GM19193 (cell line): ENCODE data around the gene ZNF398.

Experiments used
- POLR2A ChIP-seq: IDR thresholded peaks from 4 replicates; pipeline ENCODE4 v1.6.1; 2011; ENCODE audit not compliant: insufficient read depth, insufficient read length; ENCODE audit errors: extremely low read depth

Gene ZNF398

DNA sequence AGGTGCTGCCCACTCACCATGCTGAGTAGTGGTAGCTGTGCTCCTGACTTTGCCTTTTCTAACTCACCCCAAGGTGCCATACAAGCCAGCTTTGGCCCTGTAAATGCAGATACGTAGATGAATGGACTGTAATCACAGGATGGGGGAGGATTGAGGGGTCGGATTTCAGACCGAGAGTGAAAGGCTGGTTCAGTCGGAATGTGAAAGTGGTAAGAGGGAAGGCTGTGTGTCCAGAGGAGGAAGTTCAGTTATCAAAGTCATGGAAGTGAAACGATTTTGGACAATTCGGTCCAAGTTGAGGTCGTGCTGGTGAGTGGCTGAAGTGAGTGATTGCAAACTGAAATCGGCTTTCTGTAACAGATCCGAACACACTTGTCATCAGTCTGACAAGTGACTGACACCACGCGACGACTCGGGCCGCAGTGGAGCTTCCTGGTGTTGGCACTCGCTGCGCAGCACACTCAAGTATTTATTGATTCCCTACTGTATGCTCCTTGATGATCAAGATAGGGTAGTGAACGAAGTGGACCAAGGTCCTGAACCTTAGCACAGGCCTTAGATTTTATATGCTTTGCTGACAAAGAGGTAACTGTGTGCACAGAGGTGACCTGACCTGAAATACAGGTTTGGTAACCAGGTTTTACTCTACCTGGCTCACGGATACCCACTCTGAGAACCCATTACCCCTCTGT lies 58.6 kb downstream of the ZNF398 start:
- TF ChIP-seq POLR2A = no peak

DNA sequence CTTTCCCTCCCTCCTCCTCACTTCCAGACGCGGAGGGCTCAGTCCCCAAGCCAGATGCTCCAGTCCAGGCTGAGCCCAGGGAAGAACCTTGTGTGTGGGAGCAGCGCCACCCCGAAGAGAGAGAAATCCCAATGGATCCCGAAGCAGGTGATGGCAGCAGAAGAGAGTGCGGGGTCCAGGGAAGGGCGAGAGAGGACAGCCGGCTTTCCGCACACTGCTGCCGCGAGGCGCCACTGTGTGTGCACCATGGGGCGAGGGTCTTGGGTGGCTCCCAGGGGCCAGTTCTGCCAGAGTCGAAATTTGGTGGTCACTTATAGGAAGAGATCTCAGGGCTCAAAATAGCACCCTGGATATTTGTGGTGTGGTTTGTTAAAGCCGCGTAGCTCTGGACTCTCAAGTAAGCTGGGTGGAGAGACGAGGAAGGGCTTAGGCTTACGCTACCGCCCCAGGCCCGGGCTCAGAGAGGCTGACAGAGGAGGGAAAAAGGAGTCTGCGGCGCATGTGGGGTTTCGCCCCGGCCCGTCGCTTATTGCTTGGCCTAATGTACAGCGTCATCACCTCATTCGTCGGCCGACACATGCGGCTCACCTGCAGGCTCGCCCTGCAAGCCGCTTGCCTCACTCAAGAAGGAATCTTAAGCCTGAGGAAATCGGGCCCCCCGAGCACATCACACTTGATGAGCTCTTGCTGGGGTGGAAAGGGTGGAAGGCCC lies 60.2 kb downstream of the ZNF398 start:
- no peak for TF ChIP-seq POLR2A

GRCh38 chr7:149209518-149210269 lies 62.4 kb downstream of the ZNF398 start:
- no peak for TF ChIP-seq POLR2A

DNA sequence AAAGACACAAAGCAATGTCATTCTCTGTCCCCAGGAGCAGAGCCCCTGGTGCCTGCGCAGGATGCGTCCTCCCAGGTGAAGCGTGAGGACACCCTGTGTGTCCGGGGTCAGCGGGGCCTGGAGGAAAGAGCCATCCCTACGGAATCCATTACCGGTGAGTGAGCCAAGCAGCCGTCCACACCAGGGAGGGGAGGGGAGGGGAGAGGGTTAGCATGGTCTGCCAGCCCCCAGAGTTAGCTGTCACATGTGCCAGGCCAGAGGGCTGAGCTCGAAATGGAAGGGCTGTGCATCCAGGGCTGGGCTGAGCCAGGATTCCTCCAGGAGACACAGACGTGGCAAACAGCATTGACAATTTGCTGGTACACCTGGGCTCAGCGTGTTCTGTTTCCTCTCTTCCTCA lies 63.3 kb downstream of the ZNF398 start:
- TF ChIP-seq POLR2A = no peak

DNA sequence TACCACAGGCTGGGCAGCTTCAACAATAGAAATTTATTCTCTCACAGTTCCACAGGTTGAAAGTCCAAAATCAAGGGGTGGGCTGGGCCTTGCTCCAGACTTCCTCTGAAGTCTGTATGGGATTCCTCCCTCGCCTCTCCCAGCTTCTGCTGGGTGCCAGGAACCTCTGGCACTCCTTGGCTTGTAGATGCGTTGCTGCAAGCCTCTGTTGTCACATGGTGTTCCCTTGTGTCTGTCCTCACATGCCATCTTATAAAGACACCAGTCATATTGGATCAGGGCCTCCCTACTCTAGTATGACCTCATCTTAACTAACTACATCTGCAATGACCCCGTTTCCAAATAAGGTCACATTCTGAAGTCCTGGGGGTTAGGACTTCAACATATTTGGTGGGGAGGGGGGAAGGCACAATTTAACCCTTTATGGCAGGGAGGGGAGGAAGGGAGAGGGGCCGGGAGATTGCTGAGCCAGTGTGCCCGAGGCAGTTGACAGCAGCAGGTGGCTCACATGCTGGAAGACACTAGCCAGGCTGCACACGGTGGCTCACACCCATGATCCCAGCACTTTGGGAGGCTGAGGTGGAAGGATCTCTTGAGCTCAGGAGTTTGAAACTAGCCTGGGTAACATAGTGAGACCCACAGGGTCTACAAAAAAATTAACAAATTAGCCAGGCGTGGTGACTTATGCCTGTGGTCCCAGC lies 66.9 kb downstream of the ZNF398 start:
- TF ChIP-seq POLR2A = no peak

- TF ChIP-seq POLR2A = no peak
Observed at GRCh38 chr7:149216402-149216801, 69.1 kb downstream of the ZNF398 start.

GRCh38 chr7:149217570-149217969 lies 70.3 kb downstream of the ZNF398 start:
- TF ChIP-seq POLR2A = no peak

GRCh38 chr7:149218469-149219420 lies 71.5 kb downstream of the ZNF398 start:
- no peak for TF ChIP-seq POLR2A

DNA sequence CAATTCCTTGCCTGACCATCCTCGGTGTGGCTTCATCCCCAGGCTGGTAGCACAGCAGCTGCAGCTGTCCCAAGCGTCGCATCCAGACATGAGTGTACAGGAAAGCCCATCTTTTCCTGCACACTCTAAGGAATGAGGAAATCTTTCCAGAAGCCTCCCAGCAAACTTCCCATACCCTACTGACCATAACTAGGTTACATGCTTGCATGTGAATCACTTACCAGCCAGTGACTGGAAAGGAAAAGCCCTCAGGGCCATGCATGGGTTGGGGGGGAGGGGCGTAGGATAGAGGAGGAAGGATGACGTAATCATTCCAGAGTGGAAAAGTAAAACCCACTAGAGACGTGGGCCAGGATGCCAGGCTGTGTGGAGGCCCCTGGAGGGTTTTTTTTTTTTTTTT lies 73.3 kb downstream of the ZNF398 start:
- TF ChIP-seq POLR2A = no peak

GRCh38 chr7:149223176-149223575 lies 75.9 kb downstream of the ZNF398 start:
- TF ChIP-seq POLR2A = no peak

- TF ChIP-seq POLR2A = no peak
Observed at GRCh38 chr7:149223761-149224160, 76.5 kb downstream of the ZNF398 start.

DNA sequence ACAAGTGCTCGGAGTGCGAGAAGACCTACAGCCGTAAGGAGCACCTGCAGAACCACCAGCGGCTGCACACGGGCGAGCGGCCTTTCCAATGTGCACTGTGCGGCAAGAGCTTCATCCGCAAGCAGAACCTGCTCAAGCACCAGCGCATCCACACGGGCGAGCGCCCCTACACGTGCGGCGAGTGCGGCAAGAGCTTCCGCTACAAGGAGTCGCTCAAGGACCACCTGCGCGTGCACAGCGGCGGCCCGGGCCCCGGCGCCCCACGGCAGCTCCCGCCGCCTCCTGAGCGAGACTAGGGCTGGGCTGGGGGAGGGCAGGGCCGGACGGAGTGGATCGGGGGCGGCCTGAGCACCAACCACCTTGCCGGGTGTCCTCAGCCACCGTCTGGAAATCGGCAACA lies 77.1 kb downstream of the ZNF398 start:
- TF ChIP-seq POLR2A = no peak

DNA sequence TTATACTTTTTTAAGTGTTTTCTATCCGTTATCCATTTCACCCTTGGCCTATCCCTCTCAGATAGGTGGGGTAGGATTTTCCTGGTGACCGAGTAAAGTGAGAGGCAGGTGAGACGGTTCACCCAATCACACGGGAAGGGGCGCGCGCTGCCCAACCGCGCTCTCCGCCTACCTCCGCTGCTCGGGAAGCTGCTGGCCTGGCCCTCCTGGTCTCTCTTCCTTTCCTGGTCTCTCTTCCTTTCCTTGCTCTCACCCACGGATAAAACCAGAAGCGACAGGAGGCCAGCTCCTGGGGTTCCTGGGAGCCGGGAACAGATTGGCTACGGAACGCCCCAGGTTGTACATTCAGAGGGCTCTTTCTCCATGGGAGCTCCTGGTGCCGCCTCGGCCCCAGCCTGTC lies 77.9 kb downstream of the ZNF398 start:
- no peak for TF ChIP-seq POLR2A

DNA sequence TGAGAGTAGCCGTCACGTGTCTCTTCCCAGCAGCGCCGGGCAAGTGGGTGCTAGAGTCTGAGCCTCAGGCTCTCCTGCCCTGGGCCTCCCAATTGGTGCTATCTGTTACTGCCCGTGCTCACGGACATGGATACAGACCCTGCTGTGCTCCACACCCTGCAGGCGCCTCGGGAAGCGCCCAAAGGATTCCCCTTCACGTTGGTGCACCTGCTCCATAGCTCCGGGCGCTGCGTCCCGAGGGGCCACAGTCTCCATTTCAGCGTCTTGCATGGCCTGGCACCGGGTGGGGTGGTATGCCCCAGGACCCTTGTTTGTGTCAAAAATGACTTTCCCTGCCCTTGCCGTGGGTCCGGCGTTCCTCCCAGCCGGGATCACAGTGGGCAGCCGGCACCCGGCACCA lies 78.4 kb downstream of the ZNF398 start:
- no peak for TF ChIP-seq POLR2A
